KMS-11 (cell line): ENCODE results near the gene SBK2.

Experiments used
- H2AFZ ChIP-seq: fragments of 200-600 bp; sonication (generic); 2 replicates; pipeline ENCODE4 v1.6.1; 2016; ENCODE audit warnings: antibody characterized with exemption, mixed run types, low read depth
- H3K27ac ChIP-seq: fragments of 200-600 bp; sonication (generic); 2 replicates; pipeline ENCODE4 v1.6.1; 2016; ENCODE audit warnings: mild to moderate bottlenecking, mixed run types
- H3K27me3 ChIP-seq: fragments of 200-600 bp; sonication (generic); 2 replicates; pipeline ENCODE4 v1.6.1; 2017; ENCODE audit warnings: mild to moderate bottlenecking, low read depth, mixed run types, moderate library complexity; ENCODE audit not compliant: insufficient read depth
- H3K36me3 ChIP-seq: fragments of 200-600 bp; sonication (generic); 2 replicates; pipeline ENCODE4 v1.6.1; 2017; ENCODE audit warnings: mild to moderate bottlenecking, mixed run types; ENCODE audit not compliant: insufficient read depth
- H3K4me1 ChIP-seq: fragments of 200-600 bp; sonication (generic); 2 replicates; pipeline ENCODE4 v1.6.1; 2016; ENCODE audit warnings: mild to moderate bottlenecking, low read depth, mixed run types; ENCODE audit not compliant: poor library complexity, severe bottlenecking
- H3K4me2 ChIP-seq: fragments of 200-600 bp; sonication (generic); 2 replicates; pipeline ENCODE4 v1.7.0; 2016; ENCODE audit warnings: mild to moderate bottlenecking, mixed run types
- H3K4me3 ChIP-seq: fragments of 200-600 bp; sonication (generic); IDR thresholded peaks from 2 replicates; pipeline ENCODE4 v1.6.1; 2017; ENCODE audit warnings: low read depth, low read length, mixed read lengths; ENCODE audit not compliant: insufficient read depth
- H3K79me2 ChIP-seq: fragments of 200-600 bp; sonication (generic); 2 replicates; pipeline ENCODE4 v1.6.1; 2016; ENCODE audit warnings: low read depth, mixed run types; ENCODE audit not compliant: insufficient read depth
- H3K9ac ChIP-seq: fragments of 200-600 bp; sonication (generic); 2 replicates; pipeline ENCODE4 v1.6.1; 2016; ENCODE audit warnings: mild to moderate bottlenecking, mixed run types
- H4K20me1 ChIP-seq: fragments of 200-600 bp; sonication (generic); 2 replicates; pipeline ENCODE4 v1.6.1; 2016; ENCODE audit warnings: mild to moderate bottlenecking, mixed run types; ENCODE audit not compliant: insufficient read depth
- CTCF ChIP-seq: fragments of 200-600 bp; sonication (generic); conservative IDR thresholded peaks from 2 replicates; pipeline ENCODE4 v1.6.1; 2017; ENCODE audit warnings: low read depth, mild to moderate bottlenecking, antibody characterized with exemption, low read length, moderate library complexity, mixed read lengths

SBK2 gene

GRCh38 chr19:55489711-55490477 lies 47.0 kb downstream of the SBK2 start:
- Histone ChIP-seq H2AFZ (no peak overlapping the region), H3K9ac (no peak overlapping the region), H3K4me1 (no peaks in the 10 kb centered on the region), H3K27ac (no peak overlapping the region), H3K4me2 (no peak overlapping the region), H4K20me1 (no peaks in the 10 kb centered on the region), H3K27me3 (peaks cover 72% of the 10 kb centered on the region; the same call in 1 of the 2 replicates), H3K4me3 (no peak overlapping the region), H3K36me3 (no peaks in the 10 kb centered on the region), H3K79me2 (no peaks in the 10 kb centered on the region)
- TF ChIP-seq CTCF: no peak

GRCh38 chr19:55488986-55489710 lies 47.8 kb downstream of the SBK2 start:
- H4K20me1 ChIP-seq: no peaks in the 10 kb centered on the region
- peaks cover 65% of the 10 kb centered on the region; the same call in 1 of the 2 replicates for H3K27me3 ChIP-seq
- H3K79me2 ChIP-seq: no peaks in the 10 kb centered on the region
- H3K4me2 ChIP-seq: no peak overlapping the region
- no peak overlapping the region for H3K9ac ChIP-seq
- H3K4me3 ChIP-seq: no peak overlapping the region
- H3K27ac ChIP-seq: no peak overlapping the region
- no peak for TF ChIP-seq CTCF
- H2AFZ ChIP-seq: no peak overlapping the region
- no peaks in the 10 kb centered on the region for H3K4me1 ChIP-seq
- no peaks in the 10 kb centered on the region for H3K36me3 ChIP-seq

- H3K27ac ChIP-seq: no peak within 1 kb of the TSS
- H3K4me2 ChIP-seq: no peak within 1 kb of the TSS
- no peaks in the 10 kb centered on the region for H3K36me3 ChIP-seq
- H3K4me1 ChIP-seq: no peaks in the 10 kb centered on the region
- no peak within 1 kb of the TSS for H2AFZ ChIP-seq
- no peaks in the 10 kb centered on the region for H4K20me1 ChIP-seq
- H3K27me3 ChIP-seq: peaks cover 56% of the 10 kb centered on the region; the same call in 1 of the 2 replicates
- H3K9ac ChIP-seq: no peak within 1 kb of the TSS
- H3K79me2 ChIP-seq: no peaks in the 10 kb centered on the region
- no peak within 1 kb of the TSS for H3K4me3 ChIP-seq
- TF ChIP-seq CTCF: no peak
These were observed 48.8 kb downstream of the SBK2 start, which contains the start of gene SSC5D for GRCh38 chr19:55487924-55488687. Gene SSC5D (plus strand): TSS chr19:55488436. CDS start chr19:55488590, 154 bp downstream.
